AG08395 (cell line): Measurements from ENCODE around the gene BRSK2.
A peak's percentile ranks its signal among the peaks of the same experiment; 100 is the strongest.
"Not testable (repeated sequence)": the region's sequence is repeated elsewhere in the genome, so short reads cannot be mapped to it uniquely, and the experiment has no call there.

ENCODE experiments used
- DNase-seq: peaks from one replicate; pipeline ENCODE4 v3.0.0; 2012; ENCODE audit warnings: mixed read lengths, low spot score

BRSK2 gene

GRCh38 chr11:1354125-1354938 is 35.4 kb upstream of the BRSK2 start:
- DNase-seq = no peak

GRCh38 chr11:1356007-1356435 is 33.7 kb upstream of the BRSK2 start:
- no peak for DNase-seq

GRCh38 chr11:1356478-1356960 is 33.2 kb upstream of the BRSK2 start:
- DNase-seq = no peak

GRCh38 chr11:1358286-1358685 is 31.4 kb upstream of the BRSK2 start:
- peak; percentile 24 for DNase-seq

GRCh38 chr11:1358931-1359330 is 30.8 kb upstream of the BRSK2 start:
- DNase-seq = not testable (repeated sequence)

- DNase-seq = no peak
These were observed 30.2 kb upstream of the BRSK2 start for GRCh38 chr11:1359556-1359955.

- DNase-seq = no peak
These were observed 29.4 kb upstream of the BRSK2 start for GRCh38 chr11:1360181-1360834.

GRCh38 chr11:1360835-1361357 is 28.8 kb upstream of the BRSK2 start:
- DNase-seq = no peak

GRCh38 chr11:1361882-1362281 is 27.9 kb upstream of the BRSK2 start:
- DNase-seq = no peak

- no peak for DNase-seq
These were observed 22.0 kb upstream of the BRSK2 start for GRCh38 chr11:1367721-1368120.

GRCh38 chr11:1368216-1368615 is 21.5 kb upstream of the BRSK2 start:
- DNase-seq = no peak

GRCh38 chr11:1368966-1369365 is 20.8 kb upstream of the BRSK2 start:
- no peak for DNase-seq

GRCh38 chr11:1369371-1370005 is 20.2 kb upstream of the BRSK2 start:
- DNase-seq = no peak

GRCh38 chr11:1370186-1371025 is 19.3 kb upstream of the BRSK2 start:
- DNase-seq = no peak

GRCh38 chr11:1371026-1371325 is 18.8 kb upstream of the BRSK2 start:
- no peak for DNase-seq

GRCh38 chr11:1371377-1371776 is 18.4 kb upstream of the BRSK2 start:
- no peak for DNase-seq

- DNase-seq = no peak
These were observed 17.8 kb upstream of the BRSK2 start for GRCh38 chr11:1371836-1372465.

- DNase-seq = no peak
These were observed 17.1 kb upstream of the BRSK2 start for GRCh38 chr11:1372660-1373059.

- DNase-seq = peak; percentile 25
These were observed 16.1 kb upstream of the BRSK2 start for GRCh38 chr11:1373536-1374214.

GRCh38 chr11:1375161-1375954 is 14.4 kb upstream of the BRSK2 start:
- no peak for DNase-seq
